Astrocyte of the cerebellum (primary cell): ENCODE data around the gene TTC9.

Experiments
- DNase-seq: peaks from one replicate; pipeline ENCODE4 v3.0.0-alpha.2; 2011; ENCODE audit warnings: low read depth
- H3K4me3 ChIP-seq: 2 replicates; pipeline ENCODE4 v1.5.1; 2011; ENCODE audit warnings: mild to moderate bottlenecking, low read depth, low read length, moderate library complexity
- in situ Hi-C: cut with HindIII; loops from 2 replicates; pipeline ENCODE4 v1.10.0; 2017; ENCODE audit warnings: low sequenced_read_pairs
- TF ChIP-seq, protein P1 (sequence below): IDR thresholded peaks from 2 replicates; pipeline ENCODE4 v1.5.1; 2012; ENCODE audit warnings: low read length, low read depth, moderate library complexity, mild to moderate bottlenecking; ENCODE audit errors: missing control alignments

The TTC9 gene

GRCh38 chr14:70624972-70625371, 16.7 kb upstream of the TTC9 start:
- H3K4me3 ChIP-seq: no peak overlapping the region
- in situ Hi-C loops: no loop called here
- no peak for DNase-seq
- TF ChIP-seq, protein P1, sequence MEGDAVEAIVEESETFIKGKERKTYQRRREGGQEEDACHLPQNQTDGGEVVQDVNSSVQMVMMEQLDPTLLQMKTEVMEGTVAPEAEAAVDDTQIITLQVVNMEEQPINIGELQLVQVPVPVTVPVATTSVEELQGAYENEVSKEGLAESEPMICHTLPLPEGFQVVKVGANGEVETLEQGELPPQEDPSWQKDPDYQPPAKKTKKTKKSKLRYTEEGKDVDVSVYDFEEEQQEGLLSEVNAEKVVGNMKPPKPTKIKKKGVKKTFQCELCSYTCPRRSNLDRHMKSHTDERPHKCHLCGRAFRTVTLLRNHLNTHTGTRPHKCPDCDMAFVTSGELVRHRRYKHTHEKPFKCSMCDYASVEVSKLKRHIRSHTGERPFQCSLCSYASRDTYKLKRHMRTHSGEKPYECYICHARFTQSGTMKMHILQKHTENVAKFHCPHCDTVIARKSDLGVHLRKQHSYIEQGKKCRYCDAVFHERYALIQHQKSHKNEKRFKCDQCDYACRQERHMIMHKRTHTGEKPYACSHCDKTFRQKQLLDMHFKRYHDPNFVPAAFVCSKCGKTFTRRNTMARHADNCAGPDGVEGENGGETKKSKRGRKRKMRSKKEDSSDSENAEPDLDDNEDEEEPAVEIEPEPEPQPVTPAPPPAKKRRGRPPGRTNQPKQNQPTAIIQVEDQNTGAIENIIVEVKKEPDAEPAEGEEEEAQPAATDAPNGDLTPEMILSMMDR: no peak

DNA sequence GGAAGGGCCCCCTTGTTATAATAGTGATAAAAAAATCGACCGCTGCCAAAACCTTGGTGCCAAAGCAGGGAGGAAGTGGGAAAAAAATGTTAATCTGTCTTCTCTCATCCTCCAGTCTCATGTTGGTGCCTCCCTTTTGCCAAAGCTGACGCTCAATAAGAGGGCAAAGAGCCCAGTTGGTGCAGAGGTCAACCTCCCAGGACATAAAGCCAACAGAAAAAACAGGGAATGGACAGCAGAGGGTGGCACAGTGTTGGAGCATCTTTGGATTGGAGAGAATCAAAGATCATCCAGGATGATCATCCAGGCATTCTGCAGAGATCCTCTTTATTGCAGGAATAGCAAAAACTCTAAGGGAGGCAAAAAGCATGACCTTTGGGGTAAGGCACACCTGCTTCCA, 9.8 kb upstream of the TTC9 start:
- TF ChIP-seq, protein P1: no peak
- H3K4me3 ChIP-seq: no peak overlapping the region
- in situ Hi-C loops: no loop called here
- DNase-seq: no peak

DNA sequence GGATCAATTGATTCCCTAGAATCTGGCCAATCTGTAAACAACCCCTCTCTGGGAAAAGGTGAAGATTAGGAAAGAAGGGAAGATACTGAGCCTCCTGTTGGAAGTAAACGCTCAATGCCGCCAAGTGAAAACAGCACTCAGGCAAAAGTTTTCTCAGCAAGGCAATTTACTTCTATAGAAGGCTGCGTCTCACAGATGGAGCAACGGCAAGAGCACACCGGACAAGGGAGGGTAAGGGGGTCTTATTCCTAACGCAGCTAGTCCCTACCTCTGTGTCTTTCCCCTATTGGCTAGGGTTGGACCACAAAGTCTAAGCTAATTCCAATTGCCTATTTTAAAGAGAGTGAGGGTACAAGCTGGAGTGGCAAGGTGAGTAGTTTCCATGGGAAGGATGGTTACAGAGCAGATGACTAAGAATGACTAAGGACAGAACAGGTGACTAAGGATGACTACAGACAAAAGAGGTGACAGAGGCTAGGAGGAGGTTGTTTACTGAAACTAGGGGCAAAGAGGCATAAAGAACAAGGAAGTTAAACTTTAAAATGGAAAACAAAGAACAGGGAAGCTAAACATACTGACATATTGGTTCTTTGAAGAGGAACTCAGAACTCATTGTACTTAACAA, 5.6 kb upstream of the TTC9 start:
- no peak for DNase-seq
- in situ Hi-C loops: no loop called here
- no peak overlapping the region for H3K4me3 ChIP-seq
- TF ChIP-seq, protein P1: no peak

GRCh38 chr14:70638416-70638815, 3.3 kb upstream of the TTC9 start:
- H3K4me3 ChIP-seq: no peak overlapping the region
- DNase-seq: no peak
- TF ChIP-seq, protein P1: no peak
- in situ Hi-C loops: no loop called here

- peak overlapping the region; percentile 48 for H3K4me3 ChIP-seq
- TF ChIP-seq, protein P1: no peak
- no peak for DNase-seq
- in situ Hi-C loops: no loop called here
Measured at GRCh38 chr14:70640938-70641547, 673 bp upstream of the TTC9 start.

DNA sequence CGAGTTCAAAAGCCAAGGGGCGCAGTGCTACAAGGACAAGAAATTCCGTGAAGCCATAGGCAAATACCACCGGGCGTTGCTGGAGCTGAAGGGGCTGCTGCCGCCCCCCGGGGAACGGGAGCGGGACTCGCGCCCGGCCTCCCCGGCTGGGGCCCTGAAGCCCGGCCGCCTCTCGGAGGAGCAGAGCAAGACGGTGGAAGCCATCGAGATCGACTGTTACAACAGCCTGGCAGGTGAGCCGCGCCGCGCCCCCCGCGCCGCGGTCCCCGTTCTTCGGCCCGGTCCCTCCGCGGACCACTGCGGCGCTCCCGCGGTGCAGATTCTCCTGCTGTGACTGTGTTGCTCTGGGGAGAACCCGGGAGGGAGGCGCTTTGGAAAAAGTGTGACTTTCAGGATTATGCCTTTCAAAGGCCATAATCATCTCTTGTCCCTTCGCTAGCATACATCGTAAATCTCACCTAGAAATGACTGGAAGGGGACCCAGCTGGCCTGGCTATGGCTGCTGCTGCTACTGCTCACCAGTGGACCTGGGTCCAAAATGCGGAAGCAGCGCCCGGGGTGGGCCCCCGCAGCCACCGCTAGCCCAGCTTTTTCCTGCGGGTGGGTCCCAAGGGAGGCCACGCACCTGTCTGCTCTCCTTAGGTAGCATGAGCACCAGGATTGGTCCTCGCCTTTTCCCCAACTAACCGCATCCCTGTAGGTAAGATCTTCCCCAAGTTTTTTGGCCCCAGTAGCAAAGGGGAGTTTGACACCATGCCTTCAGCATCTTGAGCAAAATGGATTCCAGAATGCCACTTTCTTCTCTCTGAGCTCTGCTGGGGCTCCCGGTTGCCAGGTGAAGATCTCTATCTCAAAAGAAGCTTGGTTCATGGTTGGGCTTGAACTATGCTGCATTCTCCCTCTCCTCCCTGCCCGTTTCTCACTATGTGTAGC, 853 bp downstream of the TTC9 start:
- no peak for DNase-seq
- TF ChIP-seq, protein P1: no peak
- peak overlapping the region; percentile 48 for H3K4me3 ChIP-seq
- in situ Hi-C loops: no loop called here
